Thyroid gland (tissue), 4 donors: ENCODE results near the gene RFX2.

Experiments used
- CTCF ChIP-seq, 6 experiments: fragments of 200-600 bp in 3 of 6; fragments of 450-650 bp in 3 of 6; sonication (generic) in 3 of 6; IDR thresholded peaks; one replicate each; pipeline ENCODE4 v1.5.1; 2016 to 2019; ENCODE audit warnings: antibody characterized with exemption in 6 of 6, mild to moderate bottlenecking in 2 of 6, inconsistent platforms in 1 of 6, moderate library complexity in 1 of 6
- POLR2A ChIP-seq, 2 donors: fragments of 450-650 bp; IDR thresholded peaks; one replicate each; pipeline ENCODE4 v1.6.1; 2017; ENCODE audit warnings: antibody characterized with exemption in 2 of 2, mild to moderate bottlenecking in 2 of 2, moderate library complexity in 1 of 2

- no peak for TF ChIP-seq CTCF (IDR thresholded peaks at IDR 0.05)
- no peak for TF ChIP-seq POLR2A (IDR thresholded peaks at IDR 0.05)
These were observed 117.1 kb downstream of the RFX2 start for GRCh38 chr19:5993201-5993600.
